Pancreas (tissue), 10 donors: Measurements from ENCODE around the gene THSD4. TPM values are rescaled to one million over a fixed set of nuclear protein-coding genes. Genes with fewer than 3 reads are reported as not detected.

Source experiments
- ATAC-seq, 4 donors: fragments of 200-7000 bp; cut with Tn5 transposase; one replicate each; pipeline versions ENCODE4 v1.8.0 to v1.9.1; 2020; ENCODE audit warnings: mild to moderate bottlenecking in 4 of 4, moderate library complexity in 4 of 4
- DNase-seq, 6 donors: peaks; one replicate each; pipeline ENCODE4 v3.0.0-alpha.2; 2020
- FAIRE-seq: peaks from 2 replicates; lab custom pipeline; 2012; peaks lifted over from hg19 to GRCh38; lab: Jason Lieb, UNC
- H3K27ac ChIP-seq, 4 donors: fragments of 200-600 bp; sonication (generic); 1 replicate in 3 of 4; 2 replicates in 1 of 4; pipeline versions ENCODE4 v1.5.0 to v1.8.0; 2020
- H3K27me3 ChIP-seq, 4 donors: fragments of 200-600 bp; one replicate each; pipeline ENCODE4 v1.8.0; 2021
- H3K36me3 ChIP-seq, 3 donors: fragments of 200-600 bp; sonication (generic) in 1 of 3; one replicate each; pipeline versions ENCODE4 v1.5.0 to v1.8.0; 2020 to 2021
- H3K4me1 ChIP-seq, 3 donors: fragments of 200-600 bp; one replicate each; pipeline ENCODE4 v1.8.0; 2021
- H3K4me3 ChIP-seq, 4 donors: fragments of 200-600 bp; sonication (generic) in 2 of 4; one replicate each; pipeline versions ENCODE4 v1.5.0 to v1.8.0; 2020 to 2021
- H3K9me3 ChIP-seq, 4 donors: fragments of 200-600 bp; one replicate each; pipeline ENCODE4 v1.8.0; 2021
- WGBS, 2 donors: extraction: QIAGEN DNeasy Blood & Tissue Kit; methylation state at CpG; one replicate each; pipeline ENCODE4 v1.1.7; 2013; 5-methylcytosine and 5-hydroxymethylcytosine counted together
- intact Hi-C, 3 donors: fragments of 100-400 bp; cut with DNase I; formaldehyde crosslinking; loops; one replicate each; pipeline versions ENCODE4 v1.11.1 to v1.14.2; 2022
- polyA plus RNA-seq, 2 donors: library from polyadenylated mRNA; stranded (reverse); fragments of 200-250 nt; gene quantifications; one replicate each; pipeline ENCODE4 v1.2.3, GENCODE V29; 2013
- total RNA-seq, 6 donors: library from RNA; stranded (reverse); fragmentation: NEBNext Ultra II Directional in 4 of 6; extraction: Animal tissue kit (Norgen Biotek cat#: 25700) in 4 of 6; gene quantifications; one replicate each; pipeline versions ENCODE4 v1.2.1 to v1.2.4, GENCODE V29; 2021 to 2023
- TF ChIP-seq, protein P1 (sequence below), 4 donors: fragments of 200-600 bp; sonication (generic) in 3 of 4; IDR thresholded peaks; one replicate each; pipeline versions ENCODE4 v1.5.0 to v1.8.0; 2021; ENCODE audit warnings: antibody characterized with exemption in 4 of 4
- donor health status: healthy with polysubstance abuse.
- donor health status: DM: no; HTN: no; CAD: no; lungs with moderate emphysema.
- donor health status: DM: no; HTN: no; CAD: no.
- donor health status: control.
- donor health status: control.
- donor health status: Bipolar disorder and iron deficiency.
- donor health status: DM: yes; HTN: yes; CAD: no.
- donor health status: DM: no; HTN: no; CAD: no.
- donor health status: DM: no; HTN: no; CAD: no.
- donor health status: DM: yes; HTN: yes; CAD: no.

THSD4 gene
- total and polyA plus RNA-seq, 8 donors = 6.0 to 17.8 (median 13.3) TPM

DNA sequence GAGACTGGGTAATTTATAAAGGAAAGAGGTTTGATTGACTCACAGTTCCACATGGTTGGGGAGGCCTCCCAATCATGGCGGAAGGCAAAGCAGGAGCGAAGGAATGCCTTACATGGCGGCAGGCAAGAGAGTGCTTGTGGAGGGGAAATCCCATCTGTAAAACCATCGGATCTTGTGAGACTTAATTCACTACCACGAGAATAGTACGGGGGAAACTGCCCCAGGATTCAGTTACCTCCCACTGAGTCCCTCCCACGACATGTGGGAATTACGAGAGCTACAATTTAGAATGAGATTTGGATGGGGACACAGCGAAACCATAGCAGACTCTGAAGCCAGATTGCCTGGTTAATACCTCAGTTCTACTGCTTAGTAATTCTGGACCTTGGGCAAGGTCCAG, 67.8 kb downstream of the THSD4 start:
- TF ChIP-seq, protein P1, sequence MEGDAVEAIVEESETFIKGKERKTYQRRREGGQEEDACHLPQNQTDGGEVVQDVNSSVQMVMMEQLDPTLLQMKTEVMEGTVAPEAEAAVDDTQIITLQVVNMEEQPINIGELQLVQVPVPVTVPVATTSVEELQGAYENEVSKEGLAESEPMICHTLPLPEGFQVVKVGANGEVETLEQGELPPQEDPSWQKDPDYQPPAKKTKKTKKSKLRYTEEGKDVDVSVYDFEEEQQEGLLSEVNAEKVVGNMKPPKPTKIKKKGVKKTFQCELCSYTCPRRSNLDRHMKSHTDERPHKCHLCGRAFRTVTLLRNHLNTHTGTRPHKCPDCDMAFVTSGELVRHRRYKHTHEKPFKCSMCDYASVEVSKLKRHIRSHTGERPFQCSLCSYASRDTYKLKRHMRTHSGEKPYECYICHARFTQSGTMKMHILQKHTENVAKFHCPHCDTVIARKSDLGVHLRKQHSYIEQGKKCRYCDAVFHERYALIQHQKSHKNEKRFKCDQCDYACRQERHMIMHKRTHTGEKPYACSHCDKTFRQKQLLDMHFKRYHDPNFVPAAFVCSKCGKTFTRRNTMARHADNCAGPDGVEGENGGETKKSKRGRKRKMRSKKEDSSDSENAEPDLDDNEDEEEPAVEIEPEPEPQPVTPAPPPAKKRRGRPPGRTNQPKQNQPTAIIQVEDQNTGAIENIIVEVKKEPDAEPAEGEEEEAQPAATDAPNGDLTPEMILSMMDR (IDR thresholded peaks at IDR 0.05) = no peak
- H3K36me3 ChIP-seq = no peaks in the 10 kb centered on the region
- 86 to 87% methylated on average over 9 of the region's 9 CpGs for WGBS, 2 donors
- H3K9me3 ChIP-seq = no peaks in the 10 kb centered on the region
- ATAC-seq = no peak
- H3K4me3 ChIP-seq = no peak overlapping the region
- H3K27ac ChIP-seq = no peak overlapping the region
- H3K4me1 ChIP-seq = no peaks in the 10 kb centered on the region
- no peak for FAIRE-seq
- no peaks in the 10 kb centered on the region for H3K27me3 ChIP-seq
- intact Hi-C loops = no loop called here
- no peak for DNase-seq

DNA sequence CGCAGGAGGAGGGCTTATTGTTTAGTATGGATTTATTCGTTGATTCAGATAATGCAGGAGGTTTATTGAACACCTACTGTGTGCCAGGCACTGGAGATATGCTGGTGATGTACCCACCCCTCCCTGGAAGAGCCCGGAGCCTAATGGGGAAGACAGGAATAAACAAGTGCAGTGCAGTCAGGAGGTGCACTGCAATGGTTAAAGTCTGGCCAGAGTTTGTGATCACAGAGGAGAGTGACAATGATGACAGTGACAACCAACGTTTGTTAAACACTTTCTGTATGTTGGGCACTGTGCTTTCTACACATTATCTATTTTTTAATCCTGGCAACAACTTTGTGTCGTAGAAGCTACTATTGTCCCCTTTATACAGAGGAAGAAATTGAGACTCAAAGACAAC, 70.4 kb downstream of the THSD4 start:
- H3K9me3 ChIP-seq = no peaks in the 10 kb centered on the region
- ATAC-seq (no peak), FAIRE-seq (no peak), DNase-seq (no peak)
- 64 to 66% methylated on average over 5 of the region's 5 CpGs for WGBS, 2 donors
- H3K36me3 ChIP-seq = no peaks in the 10 kb centered on the region
- H3K27ac ChIP-seq = no peak overlapping the region
- intact Hi-C loops = no loop called here
- no peaks in the 10 kb centered on the region for H3K4me1 ChIP-seq
- no peak overlapping the region for H3K4me3 ChIP-seq
- TF ChIP-seq, protein P1 (IDR thresholded peaks at IDR 0.05) = no peak
- H3K27me3 ChIP-seq = no peaks in the 10 kb centered on the region

DNA sequence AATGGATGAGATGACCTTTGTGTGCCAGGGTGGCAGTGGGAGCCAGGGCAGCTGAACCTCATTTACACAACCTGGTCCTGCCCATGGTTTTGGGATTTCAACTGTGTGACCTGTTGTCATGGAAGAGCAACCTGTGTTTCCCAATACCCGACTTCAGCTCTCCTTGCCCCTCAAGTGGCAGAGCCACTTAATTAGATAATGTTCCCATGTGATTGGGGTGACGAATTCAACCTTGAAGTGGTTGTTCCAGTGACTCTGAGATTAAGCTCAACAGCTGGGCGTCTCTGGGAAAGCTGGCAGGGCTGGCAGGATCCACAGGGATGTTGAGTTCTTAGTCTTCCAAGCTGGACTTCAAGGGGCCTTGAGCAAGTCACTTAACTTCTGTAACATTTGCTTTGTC, 71.0 kb downstream of the THSD4 start:
- DNase-seq (no peak), ATAC-seq (no peak), FAIRE-seq (no peak)
- intact Hi-C loops = no loop called here
- no peaks in the 10 kb centered on the region for H3K27me3 ChIP-seq
- H3K4me1 ChIP-seq = no peaks in the 10 kb centered on the region
- H3K9me3 ChIP-seq = no peaks in the 10 kb centered on the region
- no peak overlapping the region for H3K27ac ChIP-seq
- 36 to 43% methylated on average over 3 of the region's 3 CpGs for WGBS, 2 donors
- H3K4me3 ChIP-seq = no peak overlapping the region
- TF ChIP-seq, protein P1 (IDR thresholded peaks at IDR 0.05) = no peak
- H3K36me3 ChIP-seq = no peaks in the 10 kb centered on the region

DNA sequence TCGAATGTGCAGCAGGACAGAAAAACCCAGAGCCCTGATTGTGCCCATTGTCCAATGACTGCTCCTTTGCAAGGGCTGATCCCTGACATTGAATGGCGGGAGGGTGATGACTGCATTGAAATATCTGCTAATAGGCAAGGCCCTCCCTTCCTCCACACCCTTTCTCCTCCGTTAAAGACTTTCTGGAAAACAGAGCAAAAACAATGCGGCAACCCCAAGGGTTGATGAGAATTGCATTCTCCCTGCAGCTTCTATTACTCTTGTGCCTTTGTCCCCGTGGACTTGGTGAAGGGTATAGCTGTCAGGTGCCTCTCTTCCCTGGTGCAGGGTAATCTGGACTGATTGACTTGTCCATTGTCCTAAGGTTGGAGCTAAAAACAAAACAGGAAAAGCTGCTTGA, 71.8 kb downstream of the THSD4 start:
- no peaks in the 10 kb centered on the region for H3K9me3 ChIP-seq
- H3K27me3 ChIP-seq = no peaks in the 10 kb centered on the region
- no peak for FAIRE-seq
- no peak overlapping the region for H3K4me3 ChIP-seq
- TF ChIP-seq, protein P1 (IDR thresholded peaks at IDR 0.05) = no peak
- DNase-seq = no peak
- ATAC-seq = no peak
- H3K4me1 ChIP-seq = no peaks in the 10 kb centered on the region
- H3K36me3 ChIP-seq = no peaks in the 10 kb centered on the region
- intact Hi-C loops = no loop called here
- WGBS, 2 donors = 67 to 74% methylated on average over 5 of the region's 5 CpGs
- no peak overlapping the region for H3K27ac ChIP-seq

DNA sequence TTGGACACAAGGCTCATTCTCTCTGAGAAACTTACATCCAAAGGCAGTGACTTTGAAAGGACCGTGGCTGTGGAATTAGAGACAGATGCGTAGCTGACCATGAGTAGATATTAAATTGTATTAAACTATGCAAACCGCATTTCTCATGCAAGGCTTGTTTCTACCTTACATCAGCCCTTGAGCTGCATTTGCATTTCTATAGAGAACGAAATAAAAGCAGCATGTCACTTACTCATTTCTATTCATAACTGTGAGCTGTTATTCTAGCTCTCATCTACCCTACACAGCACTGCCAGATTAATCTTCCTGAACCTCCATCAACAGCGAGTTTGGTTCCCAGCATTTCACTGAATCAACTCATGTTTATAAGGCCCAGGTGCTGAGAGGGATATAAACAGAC, 72.3 kb downstream of the THSD4 start:
- no peaks in the 10 kb centered on the region for H3K4me1 ChIP-seq
- H3K36me3 ChIP-seq = no peaks in the 10 kb centered on the region
- H3K27me3 ChIP-seq = no peaks in the 10 kb centered on the region
- no peak for FAIRE-seq
- H3K4me3 ChIP-seq = no peak overlapping the region
- H3K27ac ChIP-seq = no peak overlapping the region
- H3K9me3 ChIP-seq = no peaks in the 10 kb centered on the region
- intact Hi-C loops = no loop called here
- no peak for ATAC-seq
- no peak for DNase-seq
- TF ChIP-seq, protein P1 (IDR thresholded peaks at IDR 0.05) = no peak
- 77 to 83% methylated on average over 5 of the region's 5 CpGs for WGBS, 2 donors
